Vagina (tissue), 2 donors: ENCODE measurements around the gene MXD3. TPM values are rescaled to one million over a fixed set of nuclear protein-coding genes. Genes with fewer than 3 reads are reported as not detected.
A peak's percentile ranks its signal among the peaks of the same experiment; 100 is the strongest.

ENCODE experiments used
- DNase-seq, 2 donors: peaks; one replicate each; pipeline ENCODE4 v3.0.0-alpha.2; 2017; ENCODE audit errors: extremely low spot score in 2 of 2
- H3K27ac ChIP-seq: fragments of 200-600 bp; sonication (generic); one replicate; pipeline ENCODE4 v1.5.1; 2019
- H3K27me3 ChIP-seq: fragments of 200-600 bp; sonication (generic); one replicate; pipeline ENCODE4 v1.5.1; 2019
- H3K36me3 ChIP-seq, 2 donors: fragments of 200-600 bp; sonication (generic); one replicate each; pipeline ENCODE4 v1.5.1; 2017 to 2019
- H3K4me1 ChIP-seq: fragments of 200-600 bp; sonication (generic); one replicate; pipeline ENCODE4 v1.5.1; 2019
- H3K4me3 ChIP-seq, 2 donors: fragments of 200-600 bp; sonication (generic); 1 replicate in 1 of 2; 2 replicates in 1 of 2; pipeline ENCODE4 v1.5.1; 2016 to 2019
- H3K9me3 ChIP-seq: fragments of 200-600 bp; sonication (generic); one replicate; pipeline ENCODE4 v1.5.1; 2019
- CTCF ChIP-seq, 3 experiments: fragments of 450-650 bp in 2 of 3; fragments of 200-600 bp in 1 of 3; sonication (generic) in 1 of 3; IDR thresholded peaks; one replicate each; pipeline ENCODE4 v1.5.1; 2017 to 2019; ENCODE audit warnings: antibody characterized with exemption in 3 of 3, mild to moderate bottlenecking in 2 of 3, moderate library complexity in 2 of 3
- POLR2A ChIP-seq, 2 donors: fragments of 450-650 bp; IDR thresholded peaks; one replicate each; pipeline ENCODE4 v1.6.1; 2017; ENCODE audit warnings: antibody characterized with exemption in 2 of 2, mild to moderate bottlenecking in 2 of 2, moderate library complexity in 2 of 2
- POLR2AphosphoS5 ChIP-seq, 2 donors: sonication (generic); formaldehyde crosslinking; IDR thresholded peaks; one replicate each; pipeline ENCODE4 v1.9.0; 2017; ENCODE audit warnings: antibody characterized with exemption in 2 of 2, mild to moderate bottlenecking in 2 of 2, low read depth in 1 of 2; ENCODE audit not compliant: insufficient read depth in 1 of 2
- intact Hi-C: fragments of 100-400 bp; cut with DNase I; formaldehyde crosslinking; loops from one replicate; pipeline ENCODE4 v1.15.1; 2023
- total RNA-seq: library from RNA; depleted of rRNA; stranded (reverse); fragments of >200 nt; gene quantifications from one replicate; pipeline ENCODE4 v1.2.3, GENCODE V29; 2016

Gene MXD3
- total RNA-seq, 1 donor from 2014 or later = 5.4 TPM

GRCh38 chr5:177317959-177318377 is 6.3 kb upstream of the MXD3 start:
- Histone ChIP-seq H3K36me3 (no peaks in the 10 kb centered on the region), H3K27me3 (no peaks in the 10 kb centered on the region), H3K4me3 (no peak overlapping the region), H3K4me1 (no peaks in the 10 kb centered on the region), H3K9me3 (no peaks in the 10 kb centered on the region), H3K27ac (no peak overlapping the region)
- no peak for DNase-seq
- intact Hi-C loops = loop anchor here (10.0 kb wide), 1 partner anchor 137 kb away; no protein-coding TSS in a partner anchor
- TF ChIP-seq POLR2AphosphoS5 (IDR thresholded peaks at IDR 0.05; ENCODE audit: insufficient read depth in 1 of 2, low read depth in 1 of 2) (peak in 1 of 2 donors; percentile 62), CTCF (IDR thresholded peaks at IDR 0.05) (peak; percentile 59 to 71 (median 59)), POLR2A (IDR thresholded peaks at IDR 0.05) (no peak)

GRCh38 chr5:177316005-177316404 is 4.3 kb upstream of the MXD3 start:
- no peaks in the 10 kb centered on the region for H3K9me3 ChIP-seq
- H3K4me3 ChIP-seq = no peak overlapping the region
- DNase-seq = no peak
- TF ChIP-seq POLR2AphosphoS5 (IDR thresholded peaks at IDR 0.05; ENCODE audit: insufficient read depth in 1 of 2, low read depth in 1 of 2) (no peak), CTCF (IDR thresholded peaks at IDR 0.05) (no peak), POLR2A (IDR thresholded peaks at IDR 0.05) (no peak)
- no peak overlapping the region for H3K27ac ChIP-seq
- H3K36me3 ChIP-seq = no peaks in the 10 kb centered on the region
- peaks cover 17% of the 10 kb centered on the region for H3K4me1 ChIP-seq
- intact Hi-C loops = loop anchor here (10.0 kb wide), 1 partner anchor 139 kb away; no protein-coding TSS in a partner anchor
- no peaks in the 10 kb centered on the region for H3K27me3 ChIP-seq

- Histone ChIP-seq H3K4me3 (no peak overlapping the region), H3K27ac (no peak overlapping the region), H3K9me3 (no peaks in the 10 kb centered on the region), H3K27me3 (no peaks in the 10 kb centered on the region), H3K36me3 (no peaks in the 10 kb centered on the region), H3K4me1 (peaks cover 23% of the 10 kb centered on the region)
- TF ChIP-seq POLR2AphosphoS5 (IDR thresholded peaks at IDR 0.05; ENCODE audit: insufficient read depth in 1 of 2, low read depth in 1 of 2) = no peak
- no peak for TF ChIP-seq POLR2A (IDR thresholded peaks at IDR 0.05)
- no peak for TF ChIP-seq CTCF (IDR thresholded peaks at IDR 0.05)
- DNase-seq = no peak
- intact Hi-C loops = loop anchor here (10.0 kb wide), 1 partner anchor 139 kb away; no protein-coding TSS in a partner anchor
Measured at GRCh38 chr5:177315411-177315810, 3.7 kb upstream of the MXD3 start.

- Histone ChIP-seq H3K9me3 (no peaks in the 10 kb centered on the region), H3K27ac (no peak overlapping the region), H3K4me3 (no peak overlapping the region), H3K36me3 (no peaks in the 10 kb centered on the region), H3K4me1 (peaks cover 25% of the 10 kb centered on the region), H3K27me3 (no peaks in the 10 kb centered on the region)
- intact Hi-C loops = loop anchor here (10.0 kb wide), 1 partner anchor 140 kb away; no protein-coding TSS in a partner anchor
- TF ChIP-seq POLR2AphosphoS5 (IDR thresholded peaks at IDR 0.05; ENCODE audit: insufficient read depth in 1 of 2, low read depth in 1 of 2) (no peak), POLR2A (IDR thresholded peaks at IDR 0.05) (no peak), CTCF (IDR thresholded peaks at IDR 0.05) (no peak)
- no peak for DNase-seq
Measured at GRCh38 chr5:177314376-177315342, 3.0 kb upstream of the MXD3 start.
